ENCODE measurements around the gene WNK3.

GRCh38 chrX:54271664-54272063 is 86.2 kb downstream of the WNK3 start:
- TF ChIP-seq CTCF (conservative IDR thresholded peaks at IDR 0.05; ENCODE audit: low read depth, low read length) (no peak), EZH2 (IDR thresholded peaks at IDR 0.05; ENCODE audit: borderline replicate concordance, low read depth, low read length, poor library complexity, severe bottlenecking) (no peak)
